ENCODE data around the gene PKD1. TPM values are rescaled to one million over a fixed set of nuclear protein-coding genes. Genes with fewer than 3 reads are reported as not detected.

PKD1 gene
- total RNA-seq, 1 experiment from 2014 or later = 102 TPM

DNA sequence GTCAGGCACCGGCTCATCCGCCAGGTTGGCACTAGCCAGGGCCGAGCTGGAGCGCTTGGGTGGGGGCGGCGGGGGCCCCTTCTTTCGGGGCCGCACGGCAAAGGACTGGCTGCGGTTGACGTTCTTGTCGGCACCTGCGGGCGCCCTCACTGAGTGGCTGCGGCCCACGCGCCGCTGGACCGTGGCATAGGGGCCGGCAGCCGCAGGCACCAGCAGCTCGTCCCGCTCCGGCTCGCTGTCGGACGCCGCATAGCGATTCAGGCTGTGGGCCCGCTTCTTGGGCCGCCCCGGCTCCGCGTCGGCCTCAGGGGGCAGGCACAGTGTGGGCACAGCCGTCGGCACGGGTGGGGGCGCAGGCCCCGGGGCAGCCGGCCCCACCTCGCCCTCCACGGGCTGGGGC lies 44.8 kb upstream of the PKD1 start:
- no peaks in the 10 kb centered on the region for H3K27me3 Mint-ChIP-seq (ENCODE audit: low read depth)
- H3K27ac Mint-ChIP-seq = no peak overlapping the region
- no peak for DNase-seq (ENCODE audit: low spot score)
- ChIA-PET POLR2A (no interaction called here), CTCF (no interaction called here)
- peaks cover 6% of the 10 kb centered on the region for H3K36me3 Mint-ChIP-seq
- TF ChIP-seq CREM (CRISPR knock-in tag; IDR thresholded peaks at IDR 0.05) (no peak), NR2C2 (CRISPR knock-in tag; IDR thresholded peaks at IDR 0.05) (no peak), IRF2 (CRISPR knock-in tag; IDR thresholded peaks at IDR 0.05; ENCODE audit: borderline replicate concordance, low read depth) (no peak), SP1 (CRISPR knock-in tag; conservative IDR thresholded peaks at IDR 0.05) (no peak), NFE2L1 (CRISPR knock-in tag; IDR thresholded peaks at IDR 0.05) (no peak), GRHL2 (CRISPR knock-in tag; IDR thresholded peaks at IDR 0.05; ENCODE audit: insufficient replicate concordance, severe bottlenecking) (no peak), NR1H2 (CRISPR knock-in tag; IDR thresholded peaks at IDR 0.05) (no peak), ZNF219 (CRISPR knock-in tag; IDR thresholded peaks at IDR 0.05; ENCODE audit: borderline replicate concordance) (no peak), CREB1 (CRISPR knock-in tag; IDR thresholded peaks at IDR 0.05) (no peak)
- TF ChIP-seq, protein P1, sequence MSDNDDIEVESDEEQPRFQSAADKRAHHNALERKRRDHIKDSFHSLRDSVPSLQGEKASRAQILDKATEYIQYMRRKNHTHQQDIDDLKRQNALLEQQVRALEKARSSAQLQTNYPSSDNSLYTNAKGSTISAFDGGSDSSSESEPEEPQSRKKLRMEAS (CRISPR knock-in tag; IDR thresholded peaks at IDR 0.05) = no peak
- TF ChIP-seq, protein P2, sequence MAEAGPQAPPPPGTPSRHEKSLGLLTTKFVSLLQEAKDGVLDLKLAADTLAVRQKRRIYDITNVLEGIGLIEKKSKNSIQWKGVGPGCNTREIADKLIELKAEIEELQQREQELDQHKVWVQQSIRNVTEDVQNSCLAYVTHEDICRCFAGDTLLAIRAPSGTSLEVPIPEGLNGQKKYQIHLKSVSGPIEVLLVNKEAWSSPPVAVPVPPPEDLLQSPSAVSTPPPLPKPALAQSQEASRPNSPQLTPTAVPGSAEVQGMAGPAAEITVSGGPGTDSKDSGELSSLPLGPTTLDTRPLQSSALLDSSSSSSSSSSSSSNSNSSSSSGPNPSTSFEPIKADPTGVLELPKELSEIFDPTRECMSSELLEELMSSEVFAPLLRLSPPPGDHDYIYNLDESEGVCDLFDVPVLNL (CRISPR knock-in tag; IDR thresholded peaks at IDR 0.05; ENCODE audit: borderline replicate concordance, low read depth) = no peak
- TF ChIP-seq, protein P3, sequence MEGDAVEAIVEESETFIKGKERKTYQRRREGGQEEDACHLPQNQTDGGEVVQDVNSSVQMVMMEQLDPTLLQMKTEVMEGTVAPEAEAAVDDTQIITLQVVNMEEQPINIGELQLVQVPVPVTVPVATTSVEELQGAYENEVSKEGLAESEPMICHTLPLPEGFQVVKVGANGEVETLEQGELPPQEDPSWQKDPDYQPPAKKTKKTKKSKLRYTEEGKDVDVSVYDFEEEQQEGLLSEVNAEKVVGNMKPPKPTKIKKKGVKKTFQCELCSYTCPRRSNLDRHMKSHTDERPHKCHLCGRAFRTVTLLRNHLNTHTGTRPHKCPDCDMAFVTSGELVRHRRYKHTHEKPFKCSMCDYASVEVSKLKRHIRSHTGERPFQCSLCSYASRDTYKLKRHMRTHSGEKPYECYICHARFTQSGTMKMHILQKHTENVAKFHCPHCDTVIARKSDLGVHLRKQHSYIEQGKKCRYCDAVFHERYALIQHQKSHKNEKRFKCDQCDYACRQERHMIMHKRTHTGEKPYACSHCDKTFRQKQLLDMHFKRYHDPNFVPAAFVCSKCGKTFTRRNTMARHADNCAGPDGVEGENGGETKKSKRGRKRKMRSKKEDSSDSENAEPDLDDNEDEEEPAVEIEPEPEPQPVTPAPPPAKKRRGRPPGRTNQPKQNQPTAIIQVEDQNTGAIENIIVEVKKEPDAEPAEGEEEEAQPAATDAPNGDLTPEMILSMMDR (IDR thresholded peaks at IDR 0.05) = no peak
- TF ChIP-seq, protein P4, sequence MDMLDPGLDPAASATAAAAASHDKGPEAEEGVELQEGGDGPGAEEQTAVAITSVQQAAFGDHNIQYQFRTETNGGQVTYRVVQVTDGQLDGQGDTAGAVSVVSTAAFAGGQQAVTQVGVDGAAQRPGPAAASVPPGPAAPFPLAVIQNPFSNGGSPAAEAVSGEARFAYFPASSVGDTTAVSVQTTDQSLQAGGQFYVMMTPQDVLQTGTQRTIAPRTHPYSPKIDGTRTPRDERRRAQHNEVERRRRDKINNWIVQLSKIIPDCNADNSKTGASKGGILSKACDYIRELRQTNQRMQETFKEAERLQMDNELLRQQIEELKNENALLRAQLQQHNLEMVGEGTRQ (CRISPR knock-in tag; IDR thresholded peaks at IDR 0.05) = no peak
- no peak for ATAC-seq
- no peaks in the 10 kb centered on the region for H3K9me3 Mint-ChIP-seq
- 0 out of 2 replicates have a peak, but pooled peaks cover 3% of the 10 kb centered on the region for H3K4me1 Mint-ChIP-seq
- no peak overlapping the region for H3K4me3 Mint-ChIP-seq

DNA sequence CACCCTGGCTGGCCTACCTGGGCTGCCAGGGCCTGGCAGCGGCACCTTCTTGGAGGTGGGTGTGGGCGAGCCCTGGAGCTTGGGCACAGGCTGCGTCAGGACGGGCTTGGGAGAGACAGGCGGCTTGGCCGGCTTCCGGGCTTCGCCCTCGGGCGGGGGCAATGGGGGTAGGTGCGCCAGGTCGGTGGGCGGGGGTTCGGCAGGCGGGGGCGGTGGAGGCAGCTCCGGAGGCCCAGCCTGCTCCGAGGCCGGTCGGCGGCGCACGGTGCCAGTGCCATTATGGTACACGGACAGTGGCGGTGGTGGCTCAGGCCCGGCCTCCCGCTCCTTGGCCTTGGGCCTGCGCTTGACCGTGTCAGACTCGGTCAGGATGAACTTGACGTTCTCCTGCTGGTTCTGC lies 43.9 kb upstream of the PKD1 start:
- no peak overlapping the region for H3K4me3 Mint-ChIP-seq
- H3K27me3 Mint-ChIP-seq (ENCODE audit: low read depth) = no peaks in the 10 kb centered on the region
- DNase-seq (ENCODE audit: low spot score) (no peak), ATAC-seq (no peak)
- H3K9me3 Mint-ChIP-seq = no peaks in the 10 kb centered on the region
- TF ChIP-seq, protein P2 (CRISPR knock-in tag; IDR thresholded peaks at IDR 0.05; ENCODE audit: borderline replicate concordance, low read depth) = no peak
- TF ChIP-seq, protein P5, sequence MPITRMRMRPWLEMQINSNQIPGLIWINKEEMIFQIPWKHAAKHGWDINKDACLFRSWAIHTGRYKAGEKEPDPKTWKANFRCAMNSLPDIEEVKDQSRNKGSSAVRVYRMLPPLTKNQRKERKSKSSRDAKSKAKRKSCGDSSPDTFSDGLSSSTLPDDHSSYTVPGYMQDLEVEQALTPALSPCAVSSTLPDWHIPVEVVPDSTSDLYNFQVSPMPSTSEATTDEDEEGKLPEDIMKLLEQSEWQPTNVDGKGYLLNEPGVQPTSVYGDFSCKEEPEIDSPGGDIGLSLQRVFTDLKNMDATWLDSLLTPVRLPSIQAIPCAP (CRISPR knock-in tag; IDR thresholded peaks at IDR 0.05) = no peak
- TF ChIP-seq, protein P6, sequence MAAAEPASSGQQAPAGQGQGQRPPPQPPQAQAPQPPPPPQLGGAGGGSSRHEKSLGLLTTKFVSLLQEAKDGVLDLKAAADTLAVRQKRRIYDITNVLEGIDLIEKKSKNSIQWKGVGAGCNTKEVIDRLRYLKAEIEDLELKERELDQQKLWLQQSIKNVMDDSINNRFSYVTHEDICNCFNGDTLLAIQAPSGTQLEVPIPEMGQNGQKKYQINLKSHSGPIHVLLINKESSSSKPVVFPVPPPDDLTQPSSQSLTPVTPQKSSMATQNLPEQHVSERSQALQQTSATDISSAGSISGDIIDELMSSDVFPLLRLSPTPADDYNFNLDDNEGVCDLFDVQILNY (CRISPR knock-in tag; IDR thresholded peaks at IDR 0.05) = no peak
- TF ChIP-seq TEAD1 (CRISPR knock-in tag; IDR thresholded peaks at IDR 0.05) (no peak), JAZF1 (CRISPR knock-in tag; IDR thresholded peaks at IDR 0.05) (no peak), CBFB (CRISPR knock-in tag; IDR thresholded peaks at IDR 0.05; ENCODE audit: low read depth) (no peak)
- TF ChIP-seq, protein P7, sequence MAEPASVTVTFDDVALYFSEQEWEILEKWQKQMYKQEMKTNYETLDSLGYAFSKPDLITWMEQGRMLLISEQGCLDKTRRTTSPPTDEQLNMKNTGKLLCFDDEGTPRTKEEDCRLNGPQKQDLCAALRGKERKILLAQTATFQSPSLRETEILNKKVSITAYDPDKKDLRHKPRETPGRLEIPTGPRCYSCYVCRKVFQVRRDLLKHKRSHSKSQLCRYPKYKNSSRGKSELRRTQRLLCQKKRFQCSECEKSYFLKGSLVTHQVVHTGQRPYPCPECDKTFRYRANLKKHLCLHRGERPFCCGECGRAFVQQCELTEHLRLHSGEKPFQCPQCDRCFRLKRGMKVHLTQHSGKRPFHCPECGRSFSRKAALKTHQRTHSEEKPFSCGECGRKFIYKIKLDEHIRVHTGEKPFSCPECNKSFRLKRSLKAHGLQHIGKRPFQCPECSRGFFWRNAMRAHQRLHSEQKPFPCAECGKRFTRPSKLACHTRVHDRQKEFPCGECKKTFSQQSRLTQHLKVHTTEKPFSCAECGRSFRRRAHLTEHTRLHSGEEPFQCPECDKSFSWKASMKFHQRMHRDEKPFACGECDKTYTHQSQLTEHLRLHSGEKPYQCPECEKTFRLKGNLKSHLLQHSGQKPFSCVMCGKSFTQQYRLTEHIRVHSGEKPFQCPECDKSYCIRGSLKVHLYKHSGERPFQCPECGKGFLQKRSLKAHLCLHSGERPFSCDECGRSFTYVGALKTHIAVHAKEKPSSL (CRISPR knock-in tag; conservative IDR thresholded peaks at IDR 0.05) = no peak
- TF ChIP-seq, protein P8, sequence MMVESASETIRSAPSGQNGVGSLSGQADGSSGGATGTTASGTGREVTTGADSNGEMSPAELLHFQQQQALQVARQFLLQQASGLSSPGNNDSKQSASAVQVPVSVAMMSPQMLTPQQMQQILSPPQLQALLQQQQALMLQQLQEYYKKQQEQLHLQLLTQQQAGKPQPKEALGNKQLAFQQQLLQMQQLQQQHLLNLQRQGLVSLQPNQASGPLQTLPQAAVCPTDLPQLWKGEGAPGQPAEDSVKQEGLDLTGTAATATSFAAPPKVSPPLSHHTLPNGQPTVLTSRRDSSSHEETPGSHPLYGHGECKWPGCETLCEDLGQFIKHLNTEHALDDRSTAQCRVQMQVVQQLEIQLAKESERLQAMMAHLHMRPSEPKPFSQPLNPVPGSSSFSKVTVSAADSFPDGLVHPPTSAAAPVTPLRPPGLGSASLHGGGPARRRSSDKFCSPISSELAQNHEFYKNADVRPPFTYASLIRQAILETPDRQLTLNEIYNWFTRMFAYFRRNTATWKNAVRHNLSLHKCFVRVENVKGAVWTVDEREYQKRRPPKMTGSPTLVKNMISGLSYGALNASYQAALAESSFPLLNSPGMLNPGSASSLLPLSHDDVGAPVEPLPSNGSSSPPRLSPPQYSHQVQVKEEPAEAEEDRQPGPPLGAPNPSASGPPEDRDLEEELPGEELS (CRISPR knock-in tag; IDR thresholded peaks at IDR 0.05) = no peak
- 0 out of 2 replicates have a peak, but pooled peaks cover 3% of the 10 kb centered on the region for H3K4me1 Mint-ChIP-seq
- ChIA-PET CTCF (no interaction called here), POLR2A (no interaction called here)
- no peak overlapping the region for H3K27ac Mint-ChIP-seq
- peaks cover 6% of the 10 kb centered on the region for H3K36me3 Mint-ChIP-seq
